Measurements from ENCODE around the gene KCNK5.

GRCh38 chr6:39231521-39232243 lies 2.4 kb upstream of the KCNK5 start:
- TF ChIP-seq CTCF (IDR thresholded peaks at IDR 0.05 in 4 of 5, conservative IDR thresholded peaks at IDR 0.05 in 1 of 5), result no peak
- TF ChIP-seq POLR2A (IDR thresholded peaks at IDR 0.05), result no peak

Data from gastrocnemius medialis (tissue), 4 donors.